GM10248 (cell line): ENCODE measurements around the gene BTBD1.
"Not testable (repeated sequence)": the region's sequence is repeated elsewhere in the genome, so short reads cannot be mapped to it uniquely, and the experiment has no call there.

Source experiments
- CTCF ChIA-PET: fragments of 300-600 bp; sonication (Branson Sonifier 250); formaldehyde crosslinking; extraction: SDS; loops from one replicate; lab custom pipeline; 2021; ENCODE audit warnings: antibody characterized with exemption; lab: Yijun Ruan, JAX
- POLR2A ChIA-PET: fragments of 350-650 bp; sonication (Branson Sonifier 250); formaldehyde crosslinking; extraction: SDS; loops from one replicate; lab custom pipeline; 2020; ENCODE audit warnings: antibody characterized with exemption; lab: Yijun Ruan, JAX
- DNase-seq: peaks from one replicate; pipeline ENCODE4 v3.0.0; 2012; ENCODE audit errors: extremely low spot score
- TF ChIP-seq, protein P1 (sequence below): IDR thresholded peaks from 2 replicates; pipeline ENCODE4 v1.5.1; 2012; ENCODE audit warnings: mild to moderate bottlenecking, low read depth; ENCODE audit errors: extremely low read depth, missing control alignments, control extremely low read depth

BTBD1 gene

DNA sequence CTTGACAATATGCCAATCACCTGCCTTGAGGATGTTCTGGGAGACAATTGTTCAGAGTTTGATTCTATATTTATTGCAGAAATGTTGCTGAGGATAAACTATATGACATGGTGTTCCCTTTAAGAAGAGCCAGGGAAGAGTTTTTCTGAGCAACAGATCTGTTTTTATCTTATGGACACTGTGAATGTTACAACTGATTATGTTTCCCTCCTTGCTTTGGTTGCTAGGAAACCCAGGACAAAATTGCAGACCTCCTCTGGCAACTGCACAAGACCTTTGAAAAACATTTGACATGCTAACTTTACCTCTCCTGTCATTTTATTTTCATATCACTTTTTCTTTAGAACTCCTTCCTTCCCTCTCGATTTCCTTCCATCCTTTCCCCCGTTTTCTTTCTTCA is 32.2 kb upstream of the BTBD1 start:
- TF ChIP-seq, protein P1, sequence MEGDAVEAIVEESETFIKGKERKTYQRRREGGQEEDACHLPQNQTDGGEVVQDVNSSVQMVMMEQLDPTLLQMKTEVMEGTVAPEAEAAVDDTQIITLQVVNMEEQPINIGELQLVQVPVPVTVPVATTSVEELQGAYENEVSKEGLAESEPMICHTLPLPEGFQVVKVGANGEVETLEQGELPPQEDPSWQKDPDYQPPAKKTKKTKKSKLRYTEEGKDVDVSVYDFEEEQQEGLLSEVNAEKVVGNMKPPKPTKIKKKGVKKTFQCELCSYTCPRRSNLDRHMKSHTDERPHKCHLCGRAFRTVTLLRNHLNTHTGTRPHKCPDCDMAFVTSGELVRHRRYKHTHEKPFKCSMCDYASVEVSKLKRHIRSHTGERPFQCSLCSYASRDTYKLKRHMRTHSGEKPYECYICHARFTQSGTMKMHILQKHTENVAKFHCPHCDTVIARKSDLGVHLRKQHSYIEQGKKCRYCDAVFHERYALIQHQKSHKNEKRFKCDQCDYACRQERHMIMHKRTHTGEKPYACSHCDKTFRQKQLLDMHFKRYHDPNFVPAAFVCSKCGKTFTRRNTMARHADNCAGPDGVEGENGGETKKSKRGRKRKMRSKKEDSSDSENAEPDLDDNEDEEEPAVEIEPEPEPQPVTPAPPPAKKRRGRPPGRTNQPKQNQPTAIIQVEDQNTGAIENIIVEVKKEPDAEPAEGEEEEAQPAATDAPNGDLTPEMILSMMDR: no peak
- ChIA-PET CTCF (no interaction called here), POLR2A (no interaction called here)
- DNase-seq: no peak

DNA sequence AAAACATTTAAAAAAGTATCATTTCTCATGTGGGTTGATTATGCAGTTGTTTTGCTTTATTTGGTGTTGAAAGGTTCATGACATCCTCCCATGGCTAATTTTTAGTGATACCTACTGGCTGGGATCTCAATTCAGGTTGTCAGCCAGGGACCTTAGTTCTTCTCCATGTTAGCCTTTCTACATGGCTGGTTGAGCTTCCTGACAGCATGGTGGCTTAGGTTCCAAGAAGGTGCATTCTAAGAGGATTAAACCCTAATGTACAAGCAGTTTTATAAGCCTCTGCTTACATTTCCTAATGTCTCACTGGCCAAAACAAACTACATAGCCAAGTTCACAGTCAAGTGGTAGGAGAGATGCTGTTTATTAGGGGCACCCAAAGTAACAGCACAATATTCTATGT is 31.0 kb upstream of the BTBD1 start:
- no peak for DNase-seq
- CTCF ChIA-PET: no interaction called here
- POLR2A ChIA-PET: no interaction called here
- TF ChIP-seq, protein P1: no peak

DNA sequence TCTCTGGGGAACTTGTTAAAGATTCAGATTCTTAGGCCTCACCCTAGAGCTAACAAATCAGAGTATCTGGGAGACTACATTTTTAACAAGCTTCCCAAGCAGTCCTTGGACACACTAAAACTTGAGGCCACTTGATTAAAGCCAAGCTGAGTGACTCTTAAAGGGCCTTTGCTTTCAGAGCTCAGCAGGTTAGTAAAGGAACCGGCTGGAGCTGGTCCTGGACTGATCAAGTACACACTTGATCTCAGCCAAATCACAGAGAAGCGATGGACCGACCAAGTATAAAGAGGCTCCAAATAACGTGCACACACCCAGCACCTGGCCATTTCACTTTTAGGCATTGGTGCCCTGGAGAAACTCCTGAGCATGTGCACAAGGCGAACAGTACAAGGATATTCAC is 27.5 kb upstream of the BTBD1 start:
- CTCF ChIA-PET: interaction anchor here (1.0 to 1.5 kb wide), 4 partner anchors 14 to 24 kb away, joined by 3 to 4 read pairs (median 4); no protein-coding TSS in a partner anchor
- TF ChIP-seq, protein P1: no peak
- DNase-seq: no peak
- POLR2A ChIA-PET: no interaction called here

DNA sequence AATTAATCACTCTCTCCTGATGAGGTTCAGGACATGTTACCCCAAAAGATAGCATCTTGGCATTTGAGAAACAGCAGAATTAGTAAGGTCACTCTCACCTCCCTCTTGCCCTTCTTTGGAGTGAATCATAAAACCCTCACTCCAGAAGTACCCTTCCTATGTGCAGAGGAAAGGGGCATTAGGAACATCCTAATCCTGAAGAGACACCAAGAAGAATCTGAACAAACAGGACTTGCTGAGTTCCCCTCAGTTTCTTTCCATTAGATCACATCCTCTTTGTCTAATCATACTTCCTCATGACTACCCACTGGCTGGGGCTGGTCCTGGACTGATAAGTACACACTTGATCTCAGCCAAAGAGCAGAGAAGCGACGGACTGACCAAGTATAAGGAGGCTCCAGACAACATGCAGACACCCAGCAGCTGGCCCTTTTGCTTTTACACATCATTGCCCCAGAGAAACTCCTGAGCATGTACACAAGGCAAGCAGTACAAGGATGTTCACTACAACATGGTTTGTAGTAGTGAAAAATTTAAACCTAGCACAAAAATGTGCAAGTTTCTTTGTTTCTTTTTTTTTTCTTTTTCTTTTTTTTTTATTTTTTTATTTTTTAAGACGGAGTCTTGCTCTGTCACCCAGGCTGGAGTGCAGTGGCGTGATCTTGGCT is 25.4 kb upstream of the BTBD1 start:
- TF ChIP-seq, protein P1: no peak
- DNase-seq: peak; percentile 65
- CTCF ChIA-PET: interaction anchor here (1.0 to 1.1 kb wide), 2 partner anchors 9 to 15 kb away, joined by 3 to 4 read pairs; no protein-coding TSS in a partner anchor
- POLR2A ChIA-PET: no interaction called here

DNA sequence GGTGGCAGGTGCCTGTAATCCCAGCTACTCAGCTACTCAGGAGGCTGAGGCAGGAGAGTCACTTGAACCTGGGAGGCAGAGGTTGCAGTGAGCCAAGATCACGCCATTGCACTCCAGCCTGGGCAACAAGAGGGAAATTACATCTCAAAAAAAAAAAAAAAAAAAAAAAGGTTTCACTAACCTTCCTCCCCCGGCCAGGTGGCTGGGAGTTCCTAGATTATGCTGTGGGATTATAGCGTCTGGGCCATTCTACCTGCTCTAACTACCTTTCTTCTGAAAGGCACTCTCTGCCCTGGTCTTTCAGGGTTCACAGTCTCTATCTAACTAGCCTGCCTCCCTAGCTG is 24.9 kb upstream of the BTBD1 start:
- DNase-seq, POLR2A ChIA-PET: not testable (repeated sequence)

DNA sequence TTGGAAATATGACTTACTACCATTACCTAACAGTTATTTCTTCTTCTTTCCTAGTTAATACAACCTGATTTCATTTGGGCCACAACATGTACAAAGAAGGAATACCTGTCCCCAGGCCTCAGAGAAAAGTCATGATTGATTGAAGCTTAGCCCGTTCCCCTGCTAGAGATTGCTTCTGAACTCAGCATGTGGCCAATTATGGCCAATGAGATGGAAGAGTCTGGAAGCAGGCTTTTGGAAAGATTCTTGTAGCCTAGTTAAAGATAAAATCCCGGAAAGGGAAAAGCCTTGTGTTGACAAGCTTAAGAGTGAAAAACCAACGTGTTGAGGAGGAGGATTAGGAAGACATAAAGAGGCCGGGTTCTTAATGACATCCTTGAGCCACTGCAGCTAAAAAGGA is 23.4 kb upstream of the BTBD1 start:
- ChIA-PET POLR2A (no interaction called here), CTCF (interaction anchor here (1.4 kb wide), 1 partner anchor 22 kb away, joined by 4 read pairs; no protein-coding TSS in a partner anchor)
- TF ChIP-seq, protein P1: no peak
- no peak for DNase-seq

More for the DNA sequence above, 24.9 kb upstream of the BTBD1 start:
- CTCF ChIA-PET: interaction anchor here (1.0 to 1.4 kb wide), 3 partner anchors 10 to 23 kb away, joined by 3 to 4 read pairs (median 4); no protein-coding TSS in a partner anchor

DNA sequence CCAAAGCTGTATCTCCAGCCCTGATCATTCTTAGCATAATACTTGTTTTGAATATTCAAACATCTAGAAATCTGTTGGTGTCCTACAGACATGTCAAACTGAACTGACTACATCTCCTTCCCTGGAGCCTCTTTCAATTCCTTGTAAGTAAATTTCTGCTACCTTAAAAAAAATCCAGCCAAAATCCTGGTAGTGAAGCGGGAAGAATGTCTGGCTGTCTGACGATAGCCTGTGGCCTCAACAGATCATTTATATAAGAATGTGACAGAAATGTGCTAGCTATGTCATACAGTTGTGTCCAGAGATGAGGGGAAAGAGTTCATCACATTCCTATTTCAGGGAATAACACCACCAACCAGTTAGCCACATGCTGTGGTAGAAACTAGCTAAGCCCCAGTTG is 21.8 kb upstream of the BTBD1 start:
- TF ChIP-seq, protein P1: no peak
- ChIA-PET POLR2A (interaction anchor here (1.1 kb wide), 1 partner anchor 74 kb away, joined by 3 read pairs; no protein-coding TSS in a partner anchor), CTCF (no interaction called here)
- DNase-seq: no peak
